ENCODE results near the gene PTPRD. TPM values are rescaled to one million over a fixed set of nuclear protein-coding genes. Genes with fewer than 3 reads are reported as not detected.
"Not testable (repeated sequence)": the region's sequence is repeated elsewhere in the genome, so short reads cannot be mapped to it uniquely, and the experiment has no call there.

PTPRD gene
- total RNA-seq, 1 donor from 2014 or later: 109 TPM

DNA sequence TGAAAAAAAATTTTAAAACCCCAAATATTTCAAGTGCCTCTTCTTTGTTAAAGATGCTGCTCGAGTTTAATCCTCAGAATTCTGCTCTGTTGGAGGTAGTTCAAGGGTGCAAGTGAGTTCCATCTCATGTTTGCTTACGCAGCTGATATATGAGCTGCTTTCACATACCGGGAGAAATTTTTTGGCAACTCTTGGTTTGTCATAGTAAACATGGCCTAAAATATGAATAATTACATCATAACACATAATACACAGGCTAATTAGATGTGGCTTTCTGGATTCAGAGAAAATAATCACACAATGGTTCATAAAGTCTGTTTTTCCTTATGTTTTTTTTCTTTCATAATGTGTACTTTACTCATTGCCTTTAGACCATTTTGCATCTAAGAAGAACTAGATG is 1134.1 kb downstream of the PTPRD start:
- TF ChIP-seq, protein P1, sequence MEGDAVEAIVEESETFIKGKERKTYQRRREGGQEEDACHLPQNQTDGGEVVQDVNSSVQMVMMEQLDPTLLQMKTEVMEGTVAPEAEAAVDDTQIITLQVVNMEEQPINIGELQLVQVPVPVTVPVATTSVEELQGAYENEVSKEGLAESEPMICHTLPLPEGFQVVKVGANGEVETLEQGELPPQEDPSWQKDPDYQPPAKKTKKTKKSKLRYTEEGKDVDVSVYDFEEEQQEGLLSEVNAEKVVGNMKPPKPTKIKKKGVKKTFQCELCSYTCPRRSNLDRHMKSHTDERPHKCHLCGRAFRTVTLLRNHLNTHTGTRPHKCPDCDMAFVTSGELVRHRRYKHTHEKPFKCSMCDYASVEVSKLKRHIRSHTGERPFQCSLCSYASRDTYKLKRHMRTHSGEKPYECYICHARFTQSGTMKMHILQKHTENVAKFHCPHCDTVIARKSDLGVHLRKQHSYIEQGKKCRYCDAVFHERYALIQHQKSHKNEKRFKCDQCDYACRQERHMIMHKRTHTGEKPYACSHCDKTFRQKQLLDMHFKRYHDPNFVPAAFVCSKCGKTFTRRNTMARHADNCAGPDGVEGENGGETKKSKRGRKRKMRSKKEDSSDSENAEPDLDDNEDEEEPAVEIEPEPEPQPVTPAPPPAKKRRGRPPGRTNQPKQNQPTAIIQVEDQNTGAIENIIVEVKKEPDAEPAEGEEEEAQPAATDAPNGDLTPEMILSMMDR (IDR thresholded peaks at IDR 0.05; ENCODE audit: unreplicated experiment): no peak
- Mint-ChIP-seq H3K27ac (no peak overlapping the region), H3K4me1 (no peaks in the 10 kb centered on the region), H3K27me3 (ENCODE audit: low read depth) (no peaks in the 10 kb centered on the region), H3K4me3 (no peak overlapping the region), H3K9me3 (no peaks in the 10 kb centered on the region), H3K36me3 (no peaks in the 10 kb centered on the region)
- no peak for DNase-seq (ENCODE audit: low spot score in 2 of 2, unreplicated experiment in 2 of 2)

GRCh38 chr9:9469271-9469670 is 1143.5 kb downstream of the PTPRD start:
- Mint-ChIP-seq H3K4me3 (no peak overlapping the region), H3K27me3 (ENCODE audit: low read depth) (no peaks in the 10 kb centered on the region), H3K27ac (no peak overlapping the region), H3K9me3 (peaks cover 6% of the 10 kb centered on the region), H3K36me3 (no peaks in the 10 kb centered on the region), H3K4me1 (no peaks in the 10 kb centered on the region)
- TF ChIP-seq, protein P1 (IDR thresholded peaks at IDR 0.05; ENCODE audit: unreplicated experiment): no peak
- no peak for DNase-seq (ENCODE audit: low spot score in 2 of 2, unreplicated experiment in 2 of 2)

DNA sequence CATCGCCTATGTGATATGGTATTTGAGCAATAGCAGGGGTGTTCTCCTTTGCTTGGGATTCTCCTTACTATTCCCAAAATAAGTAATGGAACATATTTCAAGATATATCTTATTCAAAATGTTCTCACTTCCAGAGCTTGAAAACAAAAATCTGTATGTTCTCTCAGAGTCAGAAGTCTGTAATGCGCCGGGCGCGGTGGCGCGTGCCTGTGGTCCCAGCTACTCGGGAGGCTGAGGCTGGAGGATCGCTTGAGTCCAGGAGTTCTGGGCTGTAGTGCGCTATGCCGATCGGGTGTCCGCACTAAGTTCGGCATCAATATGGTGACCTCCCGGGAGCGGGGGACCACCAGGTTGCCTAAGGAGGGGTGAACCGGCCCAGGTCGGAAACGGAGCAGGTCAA is 1170.9 kb downstream of the PTPRD start:
- not testable (repeated sequence) for H3K36me3 Mint-ChIP-seq; H3K27me3 Mint-ChIP-seq (ENCODE audit: low read depth); H3K4me1 Mint-ChIP-seq; DNase-seq (ENCODE audit: low spot score in 2 of 2, unreplicated experiment in 2 of 2); H3K27ac Mint-ChIP-seq; H3K4me3 Mint-ChIP-seq
- H3K9me3 Mint-ChIP-seq: peaks cover 15% of the 10 kb centered on the region

DNA sequence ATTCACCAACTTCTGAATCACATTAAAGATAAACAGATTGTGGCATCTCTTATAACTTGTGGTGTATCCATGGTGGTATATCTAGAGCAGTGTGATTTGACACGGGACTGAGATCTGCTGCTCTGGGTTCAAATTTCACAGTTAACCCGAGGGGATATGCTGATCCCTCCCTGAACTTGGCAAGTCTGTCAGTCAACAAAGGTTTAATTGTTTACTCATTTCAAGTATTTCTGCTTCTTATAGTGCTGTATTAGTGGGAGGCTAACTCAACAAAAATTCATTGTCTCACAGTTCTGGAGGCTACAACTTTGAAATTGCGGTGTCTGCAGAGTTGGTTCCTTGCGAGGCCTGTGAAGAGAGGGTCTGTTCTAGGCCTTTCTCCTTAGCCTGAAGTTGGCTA is 1175.2 kb downstream of the PTPRD start:
- H3K4me3 Mint-ChIP-seq: no peak overlapping the region
- no peaks in the 10 kb centered on the region for H3K36me3 Mint-ChIP-seq
- DNase-seq (ENCODE audit: low spot score in 2 of 2, unreplicated experiment in 2 of 2): no peak
- H3K27me3 Mint-ChIP-seq (ENCODE audit: low read depth): no peaks in the 10 kb centered on the region
- no peaks in the 10 kb centered on the region for H3K9me3 Mint-ChIP-seq
- peaks cover 11% of the 10 kb centered on the region for H3K4me1 Mint-ChIP-seq
- no peak overlapping the region for H3K27ac Mint-ChIP-seq
- TF ChIP-seq, protein P1 (IDR thresholded peaks at IDR 0.05; ENCODE audit: unreplicated experiment): no peak

- not testable (repeated sequence) for H3K4me3 Mint-ChIP-seq; H3K27me3 Mint-ChIP-seq (ENCODE audit: low read depth); H3K36me3 Mint-ChIP-seq; DNase-seq (ENCODE audit: low spot score in 2 of 2, unreplicated experiment in 2 of 2); H3K4me1 Mint-ChIP-seq; H3K27ac Mint-ChIP-seq
- peaks cover 14% of the 10 kb centered on the region for H3K9me3 Mint-ChIP-seq
Observed at GRCh38 chr9:9426454-9426853, 1186.3 kb downstream of the PTPRD start.

- H3K27ac Mint-ChIP-seq: no peak overlapping the region
- TF ChIP-seq, protein P1 (IDR thresholded peaks at IDR 0.05; ENCODE audit: unreplicated experiment): no peak
- H3K9me3 Mint-ChIP-seq: no peaks in the 10 kb centered on the region
Observed at GRCh38 chr9:9412241-9412640, 1200.6 kb downstream of the PTPRD start.

GRCh38 chr9:9410736-9411135 is 1202.1 kb downstream of the PTPRD start:
- DNase-seq (ENCODE audit: low spot score in 2 of 2, unreplicated experiment in 2 of 2): no peak
- TF ChIP-seq, protein P1 (IDR thresholded peaks at IDR 0.05; ENCODE audit: unreplicated experiment): no peak
- Mint-ChIP-seq H3K4me3 (no peak overlapping the region), H3K27ac (no peak overlapping the region), H3K9me3 (peaks cover 5% of the 10 kb centered on the region), H3K36me3 (no peaks in the 10 kb centered on the region), H3K4me1 (no peaks in the 10 kb centered on the region), H3K27me3 (ENCODE audit: low read depth) (no peaks in the 10 kb centered on the region)

More at GRCh38 chr9:9412241-9412640, 1200.6 kb downstream of the PTPRD start:
- Mint-ChIP-seq H3K27me3 (ENCODE audit: low read depth) (no peaks in the 10 kb centered on the region), H3K36me3 (no peaks in the 10 kb centered on the region), H3K4me3 (no peak overlapping the region), H3K4me1 (no peaks in the 10 kb centered on the region)
- no peak for DNase-seq (ENCODE audit: low spot score in 2 of 2, unreplicated experiment in 2 of 2)

Data from mesothelial cell of epicardium (in vitro differentiated cells).